Activated CD4-positive, alpha-beta T cell treated with anti-CD3 and anti-CD28 coated beads, Interleukin-2, amount 10 ng/mL, durations not matched to agents 24 days and 14 days (primary cell): ENCODE data around the gene DYRK2. TPM values are rescaled to one million over a fixed set of nuclear protein-coding genes. Genes with fewer than 3 reads are reported as not detected.

Experiments
- DNase-seq: peaks from one replicate; pipeline ENCODE4 v3.0.0; 2022
- H3K27ac Mint-ChIP-seq: one replicate; pipeline ENCODE4 v1.8.0; 2022; ENCODE audit warnings: mild to moderate bottlenecking, mixed read lengths
- H3K27me3 Mint-ChIP-seq: one replicate; pipeline ENCODE4 v1.8.0; 2022; ENCODE audit warnings: mixed read lengths
- H3K36me3 Mint-ChIP-seq: one replicate; pipeline ENCODE4 v1.8.0; 2022; ENCODE audit warnings: low read depth, mild to moderate bottlenecking, mixed read lengths
- H3K4me1 Mint-ChIP-seq: one replicate; pipeline ENCODE4 v1.8.0; 2021; ENCODE audit warnings: mixed read lengths
- H3K4me3 Mint-ChIP-seq: one replicate; pipeline ENCODE4 v1.8.0; 2022; ENCODE audit warnings: mild to moderate bottlenecking, moderate library complexity, mixed read lengths
- H3K9me3 Mint-ChIP-seq: one replicate; pipeline ENCODE4 v1.8.0; 2021; ENCODE audit warnings: mixed read lengths
- intact Hi-C: fragments of 100-400 bp; cut with micrococcal nuclease; formaldehyde crosslinking; loops from one replicate; pipeline ENCODE4 v1.15.1; 2023
- total RNA-seq: library from RNA; stranded (reverse); gene quantifications from 2 replicates; pipeline ENCODE4 v1.2.3, GENCODE V29; 2022

The DYRK2 gene
- total RNA-seq, 1 donor from 2014 or later: 35.5 TPM

GRCh38 chr12:67632005-67632404, 16.5 kb upstream of the DYRK2 start:
- intact Hi-C loops: loop anchor here (5.0 to 10.0 kb wide), 6 partner anchors 40 to 553 kb away; no protein-coding TSS in a partner anchor
- Mint-ChIP-seq H3K4me1 (peaks cover 43% of the 10 kb centered on the region), H3K36me3 (peaks cover 12% of the 10 kb centered on the region), H3K27me3 (peaks cover 2% of the 10 kb centered on the region), H3K9me3 (peaks cover 20% of the 10 kb centered on the region), H3K4me3 (no peak overlapping the region), H3K27ac (no peak overlapping the region)
- DNase-seq: no peak

- H3K36me3 Mint-ChIP-seq: peaks cover 12% of the 10 kb centered on the region
- no peak overlapping the region for H3K4me3 Mint-ChIP-seq
- DNase-seq: no peak
- peaks cover 22% of the 10 kb centered on the region for H3K9me3 Mint-ChIP-seq
- H3K27ac Mint-ChIP-seq: no peak overlapping the region
- intact Hi-C loops: loop anchor here (5.0 to 10.0 kb wide), 6 partner anchors 41 to 552 kb away; no protein-coding TSS in a partner anchor
- H3K27me3 Mint-ChIP-seq: peaks cover 2% of the 10 kb centered on the region
- peaks cover 43% of the 10 kb centered on the region for H3K4me1 Mint-ChIP-seq
These were observed 15.4 kb upstream of the DYRK2 start for GRCh38 chr12:67633024-67633610.

- peaks cover 19% of the 10 kb centered on the region for H3K9me3 Mint-ChIP-seq
- DNase-seq: no peak
- H3K4me3 Mint-ChIP-seq: no peak overlapping the region
- peaks cover 2% of the 10 kb centered on the region for H3K27me3 Mint-ChIP-seq
- intact Hi-C loops: loop anchor here (5.0 to 10.0 kb wide), 6 partner anchors 41 to 551 kb away; no protein-coding TSS in a partner anchor
- H3K4me1 Mint-ChIP-seq: peaks cover 43% of the 10 kb centered on the region
- no peak overlapping the region for H3K27ac Mint-ChIP-seq
- H3K36me3 Mint-ChIP-seq: peaks cover 10% of the 10 kb centered on the region
These were observed 14.8 kb upstream of the DYRK2 start for GRCh38 chr12:67633708-67634107.

GRCh38 chr12:67634303-67634761, 14.2 kb upstream of the DYRK2 start:
- peaks cover 6% of the 10 kb centered on the region for H3K36me3 Mint-ChIP-seq
- H3K4me3 Mint-ChIP-seq: no peak overlapping the region
- no peak for DNase-seq
- H3K4me1 Mint-ChIP-seq: peaks cover 40% of the 10 kb centered on the region
- H3K27me3 Mint-ChIP-seq: peaks cover 2% of the 10 kb centered on the region
- intact Hi-C loops: loop anchor here (5.0 to 10.0 kb wide), 6 partner anchors 42 to 550 kb away; no protein-coding TSS in a partner anchor
- peaks cover 15% of the 10 kb centered on the region for H3K9me3 Mint-ChIP-seq
- no peak overlapping the region for H3K27ac Mint-ChIP-seq

- DNase-seq: no peak
- peaks cover 13% of the 10 kb centered on the region for H3K27me3 Mint-ChIP-seq
- no peak overlapping the region for H3K4me3 Mint-ChIP-seq
- intact Hi-C loops: loop anchor here (10.0 kb wide), 1 partner anchor 547 kb away; no protein-coding TSS in a partner anchor
- H3K4me1 Mint-ChIP-seq: peaks cover 18% of the 10 kb centered on the region
- peaks cover 2% of the 10 kb centered on the region for H3K36me3 Mint-ChIP-seq
- no peak overlapping the region for H3K27ac Mint-ChIP-seq
- H3K9me3 Mint-ChIP-seq: peaks cover 10% of the 10 kb centered on the region
These were observed 10.8 kb upstream of the DYRK2 start for GRCh38 chr12:67637718-67638117.

- Mint-ChIP-seq H3K36me3 (peaks cover under 1% of the 10 kb centered on the region), H3K27me3 (peaks cover 13% of the 10 kb centered on the region), H3K4me1 (peaks cover 11% of the 10 kb centered on the region), H3K9me3 (peaks cover 10% of the 10 kb centered on the region), H3K4me3 (no peak overlapping the region), H3K27ac (no peak overlapping the region)
- intact Hi-C loops: loop anchor here (10.0 kb wide), 1 partner anchor 546 kb away; no protein-coding TSS in a partner anchor
- DNase-seq: no peak
These were observed 9.9 kb upstream of the DYRK2 start for GRCh38 chr12:67638694-67639093.

- Mint-ChIP-seq H3K9me3 (peaks cover 6% of the 10 kb centered on the region), H3K27me3 (peaks cover 16% of the 10 kb centered on the region), H3K27ac (no peak overlapping the region), H3K36me3 (no peaks in the 10 kb centered on the region), H3K4me3 (no peak overlapping the region), H3K4me1 (peaks cover 5% of the 10 kb centered on the region)
- no peak for DNase-seq
- intact Hi-C loops: no loop called here
These were observed 7.7 kb upstream of the DYRK2 start for GRCh38 chr12:67640863-67641262.

GRCh38 chr12:67645126-67645525, 3.4 kb upstream of the DYRK2 start:
- no peak for DNase-seq
- Mint-ChIP-seq H3K27me3 (peaks cover 15% of the 10 kb centered on the region), H3K4me1 (peaks cover 14% of the 10 kb centered on the region), H3K36me3 (peaks cover 2% of the 10 kb centered on the region), H3K4me3 (no peak overlapping the region), H3K9me3 (no peaks in the 10 kb centered on the region), H3K27ac (no peak overlapping the region)
- intact Hi-C loops: loop anchor here (5.0 kb wide), 2 partner anchors 53 to 193 kb away; no protein-coding TSS in a partner anchor

GRCh38 chr12:67645601-67646000, 2.9 kb upstream of the DYRK2 start:
- no peak overlapping the region for H3K27ac Mint-ChIP-seq
- peaks cover 11% of the 10 kb centered on the region for H3K27me3 Mint-ChIP-seq
- peaks cover 7% of the 10 kb centered on the region for H3K36me3 Mint-ChIP-seq
- no peaks in the 10 kb centered on the region for H3K9me3 Mint-ChIP-seq
- intact Hi-C loops: loop anchor here (5.0 kb wide), 2 partner anchors 53 to 193 kb away; no protein-coding TSS in a partner anchor
- no peak overlapping the region for H3K4me3 Mint-ChIP-seq
- peaks cover 19% of the 10 kb centered on the region for H3K4me1 Mint-ChIP-seq
- no peak for DNase-seq

- Mint-ChIP-seq H3K36me3 (peaks cover 17% of the 10 kb centered on the region), H3K9me3 (no peaks in the 10 kb centered on the region), H3K4me3 (peak overlapping the region; percentile 84), H3K4me1 (peaks cover 28% of the 10 kb centered on the region), H3K27ac (no peak overlapping the region), H3K27me3 (peaks cover 7% of the 10 kb centered on the region)
- intact Hi-C loops: loop anchor here (1.0 to 5.0 kb wide), 4 partner anchors 16 to 194 kb away; no protein-coding TSS in a partner anchor
- DNase-seq: no peak
These were observed 1.8 kb upstream of the DYRK2 start for GRCh38 chr12:67646775-67647174.

GRCh38 chr12:67647181-67647798, 1.3 kb upstream of the DYRK2 start:
- Mint-ChIP-seq H3K27ac (peak overlapping the region; percentile 93), H3K36me3 (peaks cover 17% of the 10 kb centered on the region), H3K27me3 (peaks cover 6% of the 10 kb centered on the region), H3K4me1 (peaks cover 27% of the 10 kb centered on the region), H3K4me3 (peak overlapping the region; percentile 84), H3K9me3 (no peaks in the 10 kb centered on the region)
- DNase-seq: no peak
- intact Hi-C loops: loop anchor here (1.0 to 5.0 kb wide), 4 partner anchors 17 to 195 kb away; no protein-coding TSS in a partner anchor

- peaks cover 6% of the 10 kb centered on the region for H3K27me3 Mint-ChIP-seq
- H3K4me3 Mint-ChIP-seq: peak overlapping the region; percentile 84
- no peaks in the 10 kb centered on the region for H3K9me3 Mint-ChIP-seq
- DNase-seq: peak; percentile 83
- peaks cover 27% of the 10 kb centered on the region for H3K4me1 Mint-ChIP-seq
- H3K27ac Mint-ChIP-seq: peak overlapping the region; percentile 93
- intact Hi-C loops: loop anchor here (1.0 to 5.0 kb wide), 4 partner anchors 18 to 196 kb away; no protein-coding TSS in a partner anchor
- H3K36me3 Mint-ChIP-seq: peaks cover 17% of the 10 kb centered on the region
These were observed 585 bp upstream of the DYRK2 start for GRCh38 chr12:67647799-67648520.

GRCh38 chr12:67649261-67649569, 670 bp downstream of the DYRK2 start:
- Mint-ChIP-seq H3K27me3 (peaks cover 6% of the 10 kb centered on the region), H3K27ac (no peak overlapping the region), H3K36me3 (peaks cover 28% of the 10 kb centered on the region), H3K4me3 (peak overlapping the region; percentile 97), H3K4me1 (peaks cover 39% of the 10 kb centered on the region), H3K9me3 (no peaks in the 10 kb centered on the region)
- intact Hi-C loops: loop anchor here (1.0 to 5.0 kb wide), 3 partner anchors 57 to 381 kb away; no protein-coding TSS in a partner anchor
- DNase-seq: no peak
